Gastrocnemius medialis (tissue), 4 donors: ENCODE results near the gene VPS35L.

Experiments used
- CTCF ChIP-seq, 5 experiments: fragments of 450-650 bp in 3 of 5; fragments of 200-600 bp in 2 of 5; sonication (generic) in 2 of 5; IDR thresholded peaks in 4 of 5; conservative IDR thresholded peaks in 1 of 5; 1 replicate in 4 of 5; 2 replicates in 1 of 5; pipeline ENCODE4 v1.5.1; 2016 to 2019; ENCODE audit warnings: antibody characterized with exemption in 5 of 5, mild to moderate bottlenecking in 3 of 5, moderate library complexity in 3 of 5
- POLR2A ChIP-seq, 2 donors: fragments of 450-650 bp; IDR thresholded peaks; one replicate each; pipeline ENCODE4 v1.6.1; 2017; ENCODE audit warnings: antibody characterized with exemption in 2 of 2, mild to moderate bottlenecking in 2 of 2, moderate library complexity in 2 of 2

GRCh38 chr16:19515757-19516156, 39.7 kb upstream of the VPS35L start:
- TF ChIP-seq CTCF (IDR thresholded peaks at IDR 0.05 in 4 of 5, conservative IDR thresholded peaks at IDR 0.05 in 1 of 5) (no peak), POLR2A (IDR thresholded peaks at IDR 0.05) (no peak)
